Ureter (tissue), 1 donor: Measurements from ENCODE around the gene TLR6. TPM values are rescaled to one million over a fixed set of nuclear protein-coding genes. Genes with fewer than 3 reads are reported as not detected.

Experiments
- DNase-seq: peaks from one replicate; pipeline ENCODE4 v3.0.0-alpha.2; 2020; ENCODE audit warnings: low spot score
- total RNA-seq: library from RNA; stranded (reverse); gene quantifications from one replicate; pipeline ENCODE4 v1.2.4, GENCODE V29; 2023
- donor health status: DM: yes; HTN: yes; CAD: no.

TLR6 gene
- total RNA-seq, 1 donor from 2014 or later = 3.0 TPM

DNA sequence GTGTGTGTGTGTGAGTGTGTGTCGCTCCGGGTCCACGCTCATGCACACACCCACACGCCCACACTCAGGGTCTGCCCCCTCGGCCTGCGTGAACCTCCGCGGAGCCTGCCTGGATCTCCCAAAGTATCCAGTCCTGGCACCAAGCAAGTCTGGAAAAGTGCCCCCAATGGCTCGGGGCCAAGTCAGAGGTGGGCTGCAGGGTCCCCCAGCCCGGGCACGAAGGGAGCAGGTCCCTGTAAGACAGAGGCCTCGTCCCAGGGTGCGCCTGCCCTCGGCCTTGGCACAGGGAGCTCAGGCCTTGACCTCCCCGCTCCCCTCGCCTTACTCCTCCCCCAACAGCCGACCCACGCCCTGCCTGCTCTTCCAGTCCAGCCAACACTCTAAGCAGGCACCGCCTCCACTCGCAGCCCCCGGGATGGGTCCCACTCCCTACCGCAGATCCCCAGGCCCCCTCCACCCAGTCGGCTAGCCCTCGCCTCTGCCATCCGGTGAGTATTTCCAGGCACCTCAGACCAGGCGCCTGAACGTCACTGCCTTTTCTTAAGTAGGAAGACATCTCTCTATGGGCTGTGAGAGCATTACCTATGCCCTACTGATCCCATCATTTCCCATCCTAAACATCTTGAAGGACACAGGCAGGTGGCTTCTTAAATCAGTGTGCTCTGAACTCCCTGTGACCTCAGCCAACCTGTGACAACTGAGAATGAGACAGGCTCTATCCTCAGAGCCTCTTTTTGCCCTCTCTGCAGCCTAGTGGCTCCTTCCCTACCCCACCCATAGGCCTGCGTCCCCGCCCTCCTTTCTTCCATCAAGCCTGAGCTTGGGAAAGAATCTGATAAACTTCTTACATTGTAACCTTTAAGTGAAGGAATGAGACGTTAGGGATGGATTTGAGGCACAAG, 11.7 kb upstream of the TLR6 start:
- DNase-seq = peak; percentile 59

DNA sequence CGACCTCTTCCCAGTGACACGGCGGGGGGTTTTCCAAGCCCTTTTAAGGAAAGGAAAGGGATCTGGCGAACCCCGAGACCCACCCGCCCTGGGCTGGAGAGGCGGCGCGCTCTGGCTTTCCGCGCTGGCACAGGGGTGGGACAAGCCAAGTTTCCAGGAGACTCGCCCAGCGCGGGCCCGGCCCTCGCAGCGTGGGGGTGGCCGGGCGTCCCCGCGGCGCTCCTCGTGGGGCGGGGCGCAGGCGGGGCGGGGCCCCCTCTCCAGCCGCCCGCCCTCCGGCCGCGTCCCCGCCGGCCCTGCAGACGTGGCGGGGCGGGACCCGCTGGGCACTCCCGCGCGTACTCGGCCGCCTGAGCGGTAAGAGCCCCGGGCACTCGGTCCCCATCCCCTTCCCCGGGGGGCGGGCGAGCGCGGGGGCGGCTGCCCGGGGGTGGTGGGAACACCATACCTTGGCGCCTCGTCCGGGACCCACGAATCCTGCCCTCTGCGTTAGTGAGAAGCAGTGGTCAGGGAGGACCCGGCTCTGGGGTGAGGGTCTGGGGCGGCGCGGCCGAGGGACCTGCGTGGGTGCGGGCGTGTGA, 11.0 kb upstream of the TLR6 start, which contains the start of gene FAM114A1:
Gene FAM114A1 (plus strand): TSS at position 329 of the 581 bp plus-strand sequence. CDS start 10,273 bp downstream, outside the sequence.
- peak; percentile 83 for DNase-seq

DNA sequence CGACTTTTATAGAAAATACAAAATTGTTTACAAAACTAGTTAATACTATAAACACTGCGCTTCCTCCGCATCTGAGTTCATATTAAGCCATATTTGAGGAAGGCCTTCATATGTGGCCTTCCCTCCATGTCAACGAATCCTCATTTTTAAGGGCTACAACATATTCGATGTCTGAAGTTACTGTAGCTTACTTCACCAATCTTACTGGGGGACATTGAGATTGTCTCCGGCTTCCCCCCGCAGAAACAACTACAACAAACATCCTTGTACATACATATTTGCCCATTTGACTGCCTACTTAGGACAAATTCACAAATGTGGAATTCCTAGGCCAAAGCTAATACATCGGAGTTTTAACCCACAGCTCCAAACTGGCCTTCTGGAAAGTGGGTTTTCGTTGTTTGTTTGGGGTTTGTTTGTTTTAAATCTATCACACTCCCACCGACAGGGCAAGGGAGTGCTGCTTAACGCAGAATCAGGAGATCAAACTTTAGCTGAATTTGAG, 10.4 kb upstream of the TLR6 start:
- DNase-seq = no peak

DNA sequence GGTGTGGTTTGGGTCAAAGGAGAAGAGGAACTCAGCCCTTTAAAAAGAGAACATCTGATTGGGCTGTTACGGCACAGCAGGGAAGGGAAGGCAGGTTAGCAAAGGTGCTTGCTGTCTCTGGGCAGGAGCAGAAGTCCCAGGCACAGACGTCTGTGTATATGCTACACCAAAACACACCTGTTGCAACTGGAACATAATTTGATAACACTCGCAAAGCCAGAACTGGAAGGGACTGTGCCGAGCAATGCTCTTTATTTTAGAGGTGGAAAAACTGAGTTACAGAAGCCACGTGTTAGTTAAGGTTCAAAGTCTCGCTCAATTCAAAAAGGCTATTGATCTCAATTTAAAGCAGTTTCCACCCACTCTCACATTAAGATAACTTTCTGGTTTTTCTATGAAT, 8.8 kb upstream of the TLR6 start:
- DNase-seq = no peak

DNA sequence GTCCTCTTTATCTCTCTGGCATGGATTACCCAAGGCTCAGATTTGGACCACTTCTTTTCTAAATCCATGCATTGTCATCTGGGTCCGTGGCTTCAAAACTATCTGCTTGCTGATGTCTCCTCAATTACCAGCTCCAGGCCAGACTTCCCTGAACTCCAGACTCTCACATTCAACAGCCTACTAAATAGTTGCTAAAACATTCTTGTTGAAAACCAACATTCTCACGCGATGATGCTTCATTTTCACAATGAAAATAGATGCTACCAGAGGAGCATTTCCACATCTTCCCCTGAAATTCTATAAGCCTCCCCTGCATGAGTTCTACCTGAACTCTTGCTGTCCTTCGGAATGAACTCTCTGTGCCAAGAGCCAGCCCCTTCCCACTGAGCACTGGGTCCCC, 5.2 kb upstream of the TLR6 start:
- no peak for DNase-seq

DNA sequence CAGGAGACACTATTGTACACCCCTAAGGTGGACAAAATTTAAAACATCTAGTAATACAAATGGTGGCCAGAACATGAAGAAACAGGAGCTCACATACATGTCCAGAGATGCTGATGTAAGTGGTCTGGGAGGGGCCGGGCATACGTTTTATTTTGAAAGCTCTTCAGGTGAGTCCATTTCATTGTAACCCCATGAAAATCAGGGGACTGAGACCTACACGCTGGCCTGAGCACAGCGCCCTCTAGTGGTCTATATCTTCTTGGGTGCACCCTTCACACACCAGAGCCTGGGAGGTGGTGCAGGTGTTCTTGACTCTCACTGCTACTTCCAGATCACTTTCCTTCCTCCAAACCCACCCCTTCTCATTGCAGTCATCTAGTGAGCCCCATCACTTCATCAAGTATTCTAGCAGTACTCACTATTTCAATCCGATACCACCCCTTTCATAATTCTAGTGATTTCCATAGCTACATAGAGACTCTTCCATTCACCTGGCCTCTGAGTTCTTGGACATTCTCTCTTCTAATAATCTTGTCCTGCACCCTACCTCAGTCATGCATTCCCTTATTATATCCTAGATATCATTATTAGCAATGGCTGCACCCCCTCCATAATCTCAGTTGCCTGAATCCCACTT, 4.3 kb upstream of the TLR6 start:
- DNase-seq = no peak

- DNase-seq = no peak
These were observed 2.9 kb upstream of the TLR6 start for GRCh38 chr4:38859501-38859900.

DNA sequence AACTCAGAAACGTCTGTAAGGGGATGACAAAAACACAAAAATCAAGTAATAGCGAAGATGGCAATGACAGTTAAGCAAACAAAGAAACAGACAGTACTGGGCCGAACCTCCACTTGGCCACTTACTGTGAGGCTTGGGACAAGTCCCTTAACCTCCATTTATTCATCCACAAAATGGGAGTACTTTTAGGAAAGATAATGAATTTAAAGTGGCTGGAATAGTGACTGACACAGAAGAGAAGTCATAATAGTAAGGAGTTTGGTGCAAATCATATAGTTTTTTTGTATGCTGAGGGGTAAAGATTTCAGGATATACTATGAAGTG, 1.4 kb upstream of the TLR6 start:
- DNase-seq = no peak

DNA sequence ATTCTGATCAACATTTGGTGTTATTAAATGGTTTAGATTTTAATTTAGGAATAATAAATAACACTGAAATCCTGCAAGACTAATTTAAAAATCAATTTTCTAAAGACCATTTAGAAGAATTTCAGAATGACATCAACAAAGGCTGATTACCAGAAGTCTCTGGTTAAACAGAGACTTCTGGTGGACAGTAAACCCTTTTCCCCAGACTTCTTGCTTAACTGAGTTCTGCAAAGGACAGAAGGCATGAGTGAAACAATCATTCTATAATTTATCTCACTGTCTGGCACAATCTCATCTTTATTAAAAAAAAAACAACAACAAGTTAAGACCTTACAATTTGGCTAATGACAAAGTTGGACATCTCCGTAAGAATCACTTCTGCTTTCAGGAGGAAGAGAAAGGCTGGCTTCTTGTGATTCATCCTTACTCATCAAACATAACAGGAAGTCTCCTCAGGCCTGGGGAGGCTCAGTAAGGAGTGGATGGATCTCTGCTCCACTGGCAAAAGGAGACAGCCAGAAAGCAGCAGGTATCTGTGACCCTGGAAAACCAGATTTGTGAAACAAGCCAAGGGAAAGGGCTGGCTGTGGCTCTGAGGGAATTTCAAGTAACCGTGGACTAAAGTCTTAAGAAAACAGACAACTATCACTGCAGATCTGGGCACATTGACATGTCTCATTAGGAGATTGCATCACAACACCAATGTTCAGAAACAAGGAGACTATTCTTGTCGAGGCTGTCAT, 908 bp upstream of the TLR6 start:
- DNase-seq = no peak

GRCh38 chr4:38856046-38856445, 571 bp downstream of the TLR6 start:
- DNase-seq = no peak

DNA sequence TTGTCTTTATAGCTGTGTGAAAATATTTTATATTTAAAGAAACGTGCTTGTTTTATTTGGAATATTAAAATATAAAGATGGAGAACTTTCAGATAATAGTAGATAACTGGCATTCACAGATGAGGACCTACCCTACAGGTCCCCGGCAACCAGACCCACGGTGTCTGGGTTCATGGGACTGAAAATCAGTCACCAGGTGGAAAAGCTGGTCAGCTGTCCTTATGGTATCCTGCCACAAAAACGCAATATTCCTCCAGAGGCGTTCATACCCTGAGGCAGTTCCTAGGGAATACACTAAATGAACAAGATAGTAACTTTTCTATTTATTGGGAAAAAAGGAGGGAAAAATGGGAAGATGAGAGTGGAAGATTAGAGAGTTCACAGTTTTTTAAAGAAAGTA, 1.2 kb downstream of the TLR6 start:
- DNase-seq = no peak

GRCh38 chr4:38846015-38846414, 10.6 kb downstream of the TLR6 start:
- DNase-seq = no peak

GRCh38 chr4:38842994-38843393, 13.6 kb downstream of the TLR6 start:
- DNase-seq = no peak

DNA sequence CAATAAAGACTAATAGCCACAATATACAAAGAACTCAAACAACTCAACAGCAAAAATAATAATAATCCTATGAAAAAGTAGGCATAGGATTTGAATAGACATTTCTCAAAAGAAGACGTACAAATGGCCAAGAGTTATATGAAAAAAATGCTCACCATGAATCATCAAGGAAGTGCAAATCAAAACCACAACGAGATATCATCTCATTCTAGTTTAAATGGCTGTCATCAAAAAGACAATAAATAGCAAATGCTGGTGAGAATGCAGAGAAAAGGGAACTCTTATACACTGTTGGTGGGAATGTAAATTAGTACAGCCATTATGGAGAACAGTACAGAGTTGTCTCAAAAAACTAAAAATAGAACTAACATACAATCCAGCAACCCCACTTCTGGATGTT, 18.8 kb downstream of the TLR6 start:
- DNase-seq = no peak

GRCh38 chr4:38837334-38837733, 19.3 kb downstream of the TLR6 start:
- DNase-seq = no peak

DNA sequence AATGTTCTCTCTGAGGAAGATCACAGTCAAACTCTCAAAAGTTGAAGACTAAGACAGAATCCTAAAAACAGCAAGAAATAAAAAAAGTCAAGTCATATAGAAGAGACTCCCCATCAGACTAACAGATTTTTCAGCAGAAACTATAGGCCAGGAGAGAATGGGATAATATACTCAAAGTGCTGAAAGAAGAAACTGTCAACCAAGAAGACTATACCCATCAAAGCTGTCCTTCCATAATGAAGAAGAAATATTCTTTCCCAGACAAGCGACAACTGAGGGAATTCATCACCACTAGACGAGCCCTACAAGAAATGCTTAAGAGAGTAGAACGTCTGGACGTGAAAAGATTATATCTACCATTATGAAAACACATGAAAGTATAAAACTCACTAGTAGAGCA, 22.0 kb downstream of the TLR6 start:
- no peak for DNase-seq

DNA sequence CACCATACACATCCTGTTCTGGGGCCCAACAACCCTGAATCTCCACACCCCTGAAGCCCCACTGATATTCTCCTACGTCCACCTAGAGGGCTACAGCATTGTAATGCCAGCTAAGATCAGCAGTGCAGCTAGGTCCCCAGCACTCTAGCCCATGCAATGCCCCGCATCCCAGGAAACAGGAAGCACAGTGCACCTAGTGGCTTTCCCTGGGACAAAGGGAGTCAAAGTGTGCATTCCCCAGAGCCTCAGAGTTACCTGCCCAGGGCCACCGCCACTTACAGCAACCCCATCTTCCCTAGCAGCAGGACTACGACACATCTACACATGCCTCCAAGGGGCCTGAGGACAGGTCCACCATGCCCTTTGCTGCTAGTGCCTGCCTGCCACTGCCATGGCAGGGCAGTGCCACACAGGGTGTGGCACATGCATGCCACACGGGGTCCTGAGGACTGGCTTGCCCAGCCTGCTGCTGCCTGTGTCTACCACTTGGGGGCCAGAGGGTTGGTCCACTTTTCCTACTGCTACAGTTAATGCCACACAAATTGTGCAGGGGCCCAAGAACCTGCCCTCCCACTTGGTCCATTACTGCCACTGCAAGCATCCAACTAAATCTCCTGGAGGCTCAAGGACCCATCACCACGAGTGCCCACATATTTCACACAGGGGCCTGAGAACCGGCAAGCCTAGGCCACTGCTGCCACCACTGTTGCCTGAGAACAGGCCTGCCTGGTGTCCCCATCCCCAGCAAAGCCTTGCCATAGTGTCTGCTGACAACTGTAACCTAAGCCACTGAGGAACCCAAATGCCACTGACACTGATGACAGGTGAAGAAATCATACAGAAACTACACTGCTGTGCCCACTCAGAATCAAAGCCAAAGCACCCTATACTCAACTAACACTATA, 23.7 kb downstream of the TLR6 start:
- no peak for DNase-seq

DNA sequence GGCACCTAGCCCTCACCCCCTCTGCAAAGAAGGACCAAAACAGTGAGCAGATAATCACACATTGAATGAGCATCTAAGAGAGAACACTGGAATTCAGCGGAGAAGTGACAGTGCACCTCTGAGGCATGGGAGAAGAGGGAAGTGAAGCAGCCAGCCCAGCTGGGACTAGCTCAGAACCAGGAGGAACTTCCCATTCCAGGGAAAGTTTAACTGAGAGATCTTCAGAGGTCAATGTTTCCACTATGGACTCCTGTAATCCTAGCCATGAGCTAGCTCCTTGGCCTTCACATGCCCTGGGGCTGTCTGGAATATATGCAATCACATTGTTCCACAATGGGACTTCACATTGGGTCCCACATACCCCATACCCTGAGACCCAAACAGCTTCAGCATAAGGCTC, 24.4 kb downstream of the TLR6 start:
- no peak for DNase-seq

GRCh38 chr4:38831653-38832052, 25.0 kb downstream of the TLR6 start:
- no peak for DNase-seq

DNA sequence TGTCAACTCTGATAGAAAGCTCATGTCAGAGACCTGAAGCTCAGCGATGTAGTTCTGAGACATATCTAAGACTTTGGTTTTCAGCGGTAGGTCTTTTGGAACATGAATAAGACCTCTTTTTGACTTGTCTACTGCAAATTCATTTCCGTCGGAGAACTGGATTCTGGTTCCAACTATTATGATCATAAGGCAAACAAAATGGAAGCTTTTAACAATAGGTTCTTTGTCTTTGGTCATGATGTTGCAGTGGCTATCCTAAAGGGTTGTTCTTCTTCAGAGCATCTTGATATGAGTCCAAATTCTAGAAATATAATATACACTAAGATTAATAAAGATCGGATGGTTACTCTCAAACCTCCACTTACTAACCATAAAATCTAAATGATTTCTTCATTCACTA, 27.4 kb downstream of the TLR6 start:
- no peak for DNase-seq

GRCh38 chr4:38823766-38824165, 32.9 kb downstream of the TLR6 start:
- DNase-seq = no peak
